Activated naive CD4-positive, alpha-beta T cell treated with anti-CD3 and anti-CD28 coated beads, Interleukin-2, amount 10 ng/mL, durations not matched to agents 7 days and 5 days (primary cell): ENCODE data around the gene EVI5.

Experiments
- CTCF ChIA-PET: fragments of 350-600 bp; sonication (Branson Sonifier 250); formaldehyde crosslinking; loops from one replicate; lab custom pipeline; 2021; ENCODE audit warnings: antibody characterized with exemption; lab: Charles Lee
- DNase-seq: peaks from one replicate; pipeline ENCODE4 v3.0.0-alpha.2; 2020
- H3K27ac Mint-ChIP-seq: one replicate; pipeline ENCODE4 v1.8.0; 2021; ENCODE audit warnings: mild to moderate bottlenecking, moderate library complexity, mixed read lengths
- H3K27me3 Mint-ChIP-seq: one replicate; pipeline ENCODE4 v1.8.0; 2021; ENCODE audit warnings: mild to moderate bottlenecking, mixed read lengths
- H3K36me3 Mint-ChIP-seq: one replicate; pipeline ENCODE4 v1.8.0; 2021; ENCODE audit warnings: mixed read lengths
- H3K4me1 Mint-ChIP-seq: one replicate; pipeline ENCODE4 v1.8.0; 2021; ENCODE audit warnings: mixed read lengths
- H3K4me3 Mint-ChIP-seq: one replicate; pipeline ENCODE4 v1.8.0; 2021; ENCODE audit warnings: mild to moderate bottlenecking, moderate library complexity, mixed read lengths
- H3K9me3 Mint-ChIP-seq: one replicate; pipeline ENCODE4 v1.8.0; 2021; ENCODE audit warnings: mixed read lengths

The EVI5 gene

GRCh38 chr1:92480200-92480812 lies 304.6 kb downstream of the EVI5 start:
- CTCF ChIA-PET = interaction anchor here (0.7 to 1.1 kb wide), 2 partner anchors 120 to 170 kb away, joined by 3 to 4 read pairs; no protein-coding TSS in a partner anchor
- H3K9me3 Mint-ChIP-seq = no peaks in the 10 kb centered on the region

GRCh38 chr1:92479587-92479986 lies 305.3 kb downstream of the EVI5 start:
- Mint-ChIP-seq H3K27me3 (no peaks in the 10 kb centered on the region), H3K4me3 (peak overlapping the region; percentile 38), H3K4me1 (peaks cover 74% of the 10 kb centered on the region), H3K9me3 (no peaks in the 10 kb centered on the region), H3K27ac (peak overlapping the region; percentile 24), H3K36me3 (peaks cover 74% of the 10 kb centered on the region)
- DNase-seq = no peak
- CTCF ChIA-PET = interaction anchor here (1.1 kb wide), 1 partner anchor 169 kb away, joined by 4 read pairs; no protein-coding TSS in a partner anchor

More at GRCh38 chr1:92480200-92480812, 304.6 kb downstream of the EVI5 start:
- peaks cover 67% of the 10 kb centered on the region for H3K4me1 Mint-ChIP-seq
- peak overlapping the region; percentile 38 for H3K4me3 Mint-ChIP-seq
- DNase-seq = no peak
- no peaks in the 10 kb centered on the region for H3K27me3 Mint-ChIP-seq
- H3K36me3 Mint-ChIP-seq = peaks cover 72% of the 10 kb centered on the region
- no peak overlapping the region for H3K27ac Mint-ChIP-seq

- Mint-ChIP-seq H3K27me3 (no peaks in the 10 kb centered on the region), H3K4me1 (peaks cover 85% of the 10 kb centered on the region), H3K27ac (peak overlapping the region; percentile 81), H3K36me3 (peaks cover 78% of the 10 kb centered on the region), H3K9me3 (no peaks in the 10 kb centered on the region), H3K4me3 (no peak overlapping the region)
- CTCF ChIA-PET = interaction anchor here (0.6 to 1.3 kb wide), 4 partner anchors 16 to 170 kb away, joined by 3 to 4 read pairs (median 3); no protein-coding TSS in a partner anchor
- DNase-seq = no peak
Measured at GRCh38 chr1:92478393-92478792, 306.5 kb downstream of the EVI5 start.

GRCh38 chr1:92476071-92476631 lies 308.8 kb downstream of the EVI5 start:
- CTCF ChIA-PET = interaction anchor here (0.7 to 3.7 kb wide), 4 partner anchors 9 to 161 kb away, joined by 3 to 30 read pairs (median 12); partner anchors contain the start of gene GFI1
- peak; percentile 77 for DNase-seq
- Mint-ChIP-seq H3K27ac (peak overlapping the region; percentile 78), H3K4me1 (peaks cover 81% of the 10 kb centered on the region), H3K36me3 (peaks cover 70% of the 10 kb centered on the region), H3K4me3 (peak overlapping the region; percentile 12), H3K27me3 (no peaks in the 10 kb centered on the region), H3K9me3 (no peaks in the 10 kb centered on the region)

- H3K4me3 Mint-ChIP-seq = no peak overlapping the region
- H3K9me3 Mint-ChIP-seq = no peaks in the 10 kb centered on the region
- peak overlapping the region; percentile 78 for H3K27ac Mint-ChIP-seq
- no peak for DNase-seq
- H3K27me3 Mint-ChIP-seq = no peaks in the 10 kb centered on the region
- peaks cover 73% of the 10 kb centered on the region for H3K36me3 Mint-ChIP-seq
- H3K4me1 Mint-ChIP-seq = peaks cover 80% of the 10 kb centered on the region
- CTCF ChIA-PET = interaction anchor here (0.8 to 3.7 kb wide), 8 partner anchors 10 to 166 kb away, joined by 3 to 30 read pairs (median 4); partner anchors contain the start of gene GFI1
Measured at GRCh38 chr1:92475029-92475428, 309.9 kb downstream of the EVI5 start.

GRCh38 chr1:92473781-92474495 lies 311.0 kb downstream of the EVI5 start:
- Mint-ChIP-seq H3K27ac (peak overlapping the region; percentile 78), H3K9me3 (no peaks in the 10 kb centered on the region), H3K4me1 (peaks cover 72% of the 10 kb centered on the region), H3K36me3 (peaks cover 67% of the 10 kb centered on the region), H3K27me3 (no peaks in the 10 kb centered on the region), H3K4me3 (no peak overlapping the region)
- no peak for DNase-seq
- CTCF ChIA-PET = interaction anchor here (0.8 to 3.7 kb wide), 11 partner anchors 9 to 165 kb away, joined by 3 to 30 read pairs (median 4); partner anchors contain the start of gene GFI1

GRCh38 chr1:92470216-92470615 lies 314.7 kb downstream of the EVI5 start:
- Mint-ChIP-seq H3K27ac (no peak overlapping the region), H3K9me3 (no peaks in the 10 kb centered on the region), H3K4me3 (no peak overlapping the region), H3K27me3 (no peaks in the 10 kb centered on the region), H3K4me1 (peaks cover 58% of the 10 kb centered on the region), H3K36me3 (peaks cover 46% of the 10 kb centered on the region)
- CTCF ChIA-PET = no interaction called here
- no peak for DNase-seq

GRCh38 chr1:92466683-92467352 lies 318.1 kb downstream of the EVI5 start:
- no peak for DNase-seq
- no peak overlapping the region for H3K4me3 Mint-ChIP-seq
- CTCF ChIA-PET = interaction anchor here (1.2 kb wide), 1 partner anchor 153 kb away, joined by 3 read pairs; no protein-coding TSS in a partner anchor
- H3K9me3 Mint-ChIP-seq = no peaks in the 10 kb centered on the region
- no peaks in the 10 kb centered on the region for H3K27me3 Mint-ChIP-seq
- H3K36me3 Mint-ChIP-seq = peaks cover 31% of the 10 kb centered on the region
- peak overlapping the region; percentile 73 for H3K27ac Mint-ChIP-seq
- H3K4me1 Mint-ChIP-seq = peaks cover 60% of the 10 kb centered on the region

GRCh38 chr1:92465256-92465647 lies 319.7 kb downstream of the EVI5 start:
- CTCF ChIA-PET = interaction anchor here (0.7 kb wide), 1 partner anchor 149 kb away, joined by 3 read pairs; no protein-coding TSS in a partner anchor
- H3K4me3 Mint-ChIP-seq = no peak overlapping the region
- H3K4me1 Mint-ChIP-seq = peaks cover 68% of the 10 kb centered on the region
- H3K36me3 Mint-ChIP-seq = peaks cover 24% of the 10 kb centered on the region
- no peak overlapping the region for H3K27ac Mint-ChIP-seq
- H3K27me3 Mint-ChIP-seq = no peaks in the 10 kb centered on the region
- H3K9me3 Mint-ChIP-seq = no peaks in the 10 kb centered on the region
- DNase-seq = no peak

GRCh38 chr1:92464588-92465255 lies 320.2 kb downstream of the EVI5 start:
- Mint-ChIP-seq H3K4me1 (peaks cover 72% of the 10 kb centered on the region), H3K4me3 (no peak overlapping the region), H3K27me3 (no peaks in the 10 kb centered on the region), H3K9me3 (no peaks in the 10 kb centered on the region), H3K27ac (peak overlapping the region; percentile 47), H3K36me3 (peaks cover 20% of the 10 kb centered on the region)
- DNase-seq = no peak
- CTCF ChIA-PET = no interaction called here

GRCh38 chr1:92461364-92462097 lies 323.4 kb downstream of the EVI5 start:
- H3K36me3 Mint-ChIP-seq = peaks cover 16% of the 10 kb centered on the region
- no peak overlapping the region for H3K4me3 Mint-ChIP-seq
- no peaks in the 10 kb centered on the region for H3K27me3 Mint-ChIP-seq
- no peak overlapping the region for H3K27ac Mint-ChIP-seq
- CTCF ChIA-PET = interaction anchor here (0.7 to 1.5 kb wide), 2 partner anchors 16 to 151 kb away, joined by 3 to 7 read pairs; no protein-coding TSS in a partner anchor
- DNase-seq = no peak
- H3K4me1 Mint-ChIP-seq = peaks cover 72% of the 10 kb centered on the region
- H3K9me3 Mint-ChIP-seq = no peaks in the 10 kb centered on the region

- DNase-seq = no peak
- Mint-ChIP-seq H3K4me1 (peaks cover 58% of the 10 kb centered on the region), H3K9me3 (no peaks in the 10 kb centered on the region), H3K27ac (peak overlapping the region; percentile 80), H3K4me3 (peak overlapping the region; percentile 40), H3K36me3 (peaks cover 6% of the 10 kb centered on the region), H3K27me3 (no peaks in the 10 kb centered on the region)
- CTCF ChIA-PET = interaction anchor here (1.3 to 1.5 kb wide), 2 partner anchors 14 to 149 kb away, joined by 4 to 7 read pairs; no protein-coding TSS in a partner anchor
Measured at GRCh38 chr1:92459871-92460320, 325.0 kb downstream of the EVI5 start.
